Breast epithelium (tissue), 3 donors: Measurements from ENCODE around the gene SYTL1.

Source experiments
- POLR2A ChIP-seq: fragments of 450-650 bp; IDR thresholded peaks from one replicate; pipeline ENCODE4 v1.6.1; 2016; ENCODE audit warnings: antibody characterized with exemption, mild to moderate bottlenecking, moderate library complexity
- POLR2AphosphoS5 ChIP-seq, 3 donors: sonication (generic); formaldehyde crosslinking; IDR thresholded peaks; one replicate each; pipeline ENCODE4 v1.6.1; 2017; ENCODE audit warnings: antibody characterized with exemption in 3 of 3
- TF ChIP-seq, protein P1 (sequence below), 3 donors: fragments of 450-650 bp; IDR thresholded peaks; one replicate each; pipeline ENCODE4 v1.5.1; 2016 to 2017; ENCODE audit warnings: antibody characterized with exemption in 3 of 3, mild to moderate bottlenecking in 3 of 3, moderate library complexity in 3 of 3

DNA sequence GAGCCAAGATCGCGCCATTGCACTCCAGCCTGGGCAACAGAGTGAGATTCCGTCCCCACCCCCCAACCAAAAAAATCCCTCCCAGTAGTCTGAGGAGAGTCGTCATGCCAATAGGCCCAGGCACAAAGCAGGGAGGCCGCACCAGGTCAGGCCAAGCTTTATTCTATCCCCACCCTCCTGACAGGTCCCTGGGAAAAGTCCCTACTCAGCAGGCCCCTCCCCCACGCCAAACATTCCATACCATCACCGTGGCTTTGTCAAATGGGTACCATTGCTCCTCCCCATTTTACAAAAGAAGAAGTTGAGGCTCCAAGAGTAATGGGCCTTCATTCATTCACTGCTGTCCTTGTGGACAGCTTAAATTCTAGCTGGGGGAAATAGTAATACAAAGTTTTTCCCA is 55.9 kb downstream of the SYTL1 start:
- no peak for TF ChIP-seq POLR2A
- TF ChIP-seq, protein P1, sequence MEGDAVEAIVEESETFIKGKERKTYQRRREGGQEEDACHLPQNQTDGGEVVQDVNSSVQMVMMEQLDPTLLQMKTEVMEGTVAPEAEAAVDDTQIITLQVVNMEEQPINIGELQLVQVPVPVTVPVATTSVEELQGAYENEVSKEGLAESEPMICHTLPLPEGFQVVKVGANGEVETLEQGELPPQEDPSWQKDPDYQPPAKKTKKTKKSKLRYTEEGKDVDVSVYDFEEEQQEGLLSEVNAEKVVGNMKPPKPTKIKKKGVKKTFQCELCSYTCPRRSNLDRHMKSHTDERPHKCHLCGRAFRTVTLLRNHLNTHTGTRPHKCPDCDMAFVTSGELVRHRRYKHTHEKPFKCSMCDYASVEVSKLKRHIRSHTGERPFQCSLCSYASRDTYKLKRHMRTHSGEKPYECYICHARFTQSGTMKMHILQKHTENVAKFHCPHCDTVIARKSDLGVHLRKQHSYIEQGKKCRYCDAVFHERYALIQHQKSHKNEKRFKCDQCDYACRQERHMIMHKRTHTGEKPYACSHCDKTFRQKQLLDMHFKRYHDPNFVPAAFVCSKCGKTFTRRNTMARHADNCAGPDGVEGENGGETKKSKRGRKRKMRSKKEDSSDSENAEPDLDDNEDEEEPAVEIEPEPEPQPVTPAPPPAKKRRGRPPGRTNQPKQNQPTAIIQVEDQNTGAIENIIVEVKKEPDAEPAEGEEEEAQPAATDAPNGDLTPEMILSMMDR (IDR thresholded peaks at IDR 0.05) = no peak
- no peak for TF ChIP-seq POLR2AphosphoS5 (IDR thresholded peaks at IDR 0.05)
